Adrenal gland (tissue), 12 donors: ENCODE results near the gene PAQR5. TPM values are rescaled to one million over a fixed set of nuclear protein-coding genes. Genes with fewer than 3 reads are reported as not detected.

Experiments used
- DNase-seq, 7 donors: peaks; one replicate each; pipeline ENCODE4 v3.0.0-alpha.2; 2019 to 2020
- H3K27ac ChIP-seq, 5 donors: fragments of 200-600 bp; sonication (generic) in 4 of 5; 1 replicate in 3 of 5; 2 replicates in 2 of 5; pipeline versions ENCODE4 v1.5.1 to v1.8.0; 2016 to 2020; ENCODE audit warnings: mild to moderate bottlenecking in 1 of 5
- H3K27me3 ChIP-seq: fragments of 200-600 bp; 2 replicates; pipeline ENCODE4 v1.8.0; 2021
- H3K36me3 ChIP-seq, 2 donors: fragments of 200-600 bp; replicated peaks in 1 of 2; 1 replicate in 1 of 2; 2 replicates in 1 of 2; pipeline versions ENCODE4 v1.5.1 to v1.8.0; 2018 to 2022
- H3K4me1 ChIP-seq, 2 donors: fragments of 200-600 bp; replicated peaks in 1 of 2; 1 replicate in 1 of 2; 2 replicates in 1 of 2; pipeline versions ENCODE4 v1.5.1 to v1.8.0; 2018 to 2021
- H3K4me3 ChIP-seq, 4 donors: fragments of 200-600 bp; sonication (generic) in 3 of 4; one replicate each; pipeline ENCODE4 v1.5.1; 2016 to 2018
- H3K9me3 ChIP-seq, 3 donors: fragments of 200-600 bp; sonication (generic) in 1 of 3; replicated peaks in 1 of 3; 1 replicate in 2 of 3; 2 replicates in 1 of 3; pipeline versions ENCODE4 v1.5.1 to v1.8.0; 2016 to 2021
- POLR2A ChIP-seq, 2 donors: fragments of 450-650 bp; IDR thresholded peaks; one replicate each; pipeline ENCODE4 v1.6.1; 2017; ENCODE audit warnings: antibody characterized with exemption in 2 of 2, mild to moderate bottlenecking in 2 of 2, moderate library complexity in 1 of 2
- WGBS, 4 donors: extraction: QIAGEN DNeasy Blood & Tissue Kit in 2 of 4; methylation state at CpG; one replicate each; pipeline versions ENCODE4 v1.1.5 to v1.1.7; 2013 to 2017; 5-methylcytosine and 5-hydroxymethylcytosine counted together
- intact Hi-C, 2 donors: fragments of 100-400 bp; cut with DNase I; formaldehyde crosslinking; loops; one replicate each; pipeline versions ENCODE4 v1.14.1 to v1.15.0; 2022 to 2023
- polyA plus RNA-seq, 3 donors: library from polyadenylated mRNA; stranded (reverse); fragments of 200-250 nt in 2 of 3; fragments of 350-450 nt in 1 of 3; fragmentation: Illumina TruSeq in 1 of 3; extraction: RNeasy Lipid Tissue Mini Kit (QIAGEN cat#74804) in 1 of 3; gene quantifications; one replicate each; pipeline ENCODE4 v1.2.3, GENCODE V29; 2013 to 2014
- total RNA-seq, 9 donors: library from RNA; depleted of rRNA in 4 of 9; stranded (reverse); fragments of >200 nt in 4 of 9; fragments of 120-200 nt in 1 of 9; fragmentation: NEBNext Ultra II Directional in 1 of 9; extraction: Animal tissue kit (Norgen Biotek cat#: 25700) in 1 of 9; gene quantifications; one replicate each; pipeline versions ENCODE4 v1.1.0 to v1.2.4, GENCODE V29; 2013 to 2023
- TF ChIP-seq, protein P1 (sequence below), 6 experiments: fragments of 450-650 bp in 4 of 6; fragments of 200-600 bp in 2 of 6; sonication (generic) in 1 of 6; IDR thresholded peaks; 1 replicate in 5 of 6; 2 replicates in 1 of 6; pipeline versions ENCODE4 v1.5.1 to v1.8.0; 2016 to 2021; ENCODE audit warnings: antibody characterized with exemption in 6 of 6, mild to moderate bottlenecking in 2 of 6, moderate library complexity in 1 of 6
- donor health status: healthy with polysubstance abuse.
- donor health status: Bipolar disorder and iron deficiency.
- donor health status: DM: yes; HTN: yes; CAD: no.
- donor health status: DM: no; HTN: no; CAD: no.
- donor health status: DM: no; HTN: no; CAD: no.
- donor health status: DM: yes; HTN: yes; CAD: no.

PAQR5 gene
- total and polyA plus RNA-seq, 12 donors = 11.7 to 78.2 (median 39.7) TPM

GRCh38 chr15:69346112-69346511 is 47.4 kb downstream of the PAQR5 start:
- H3K4me1 ChIP-seq = peaks cover 0 to 13% of the 10 kb centered on the region in 2 donors
- H3K27me3 ChIP-seq = no peaks in the 10 kb centered on the region
- 82 to 92% (median 91%) methylated on average over 5 of the region's 5 CpGs for WGBS, 4 donors
- no peak for DNase-seq
- TF ChIP-seq POLR2A (IDR thresholded peaks at IDR 0.05) = no peak
- TF ChIP-seq, protein P1, sequence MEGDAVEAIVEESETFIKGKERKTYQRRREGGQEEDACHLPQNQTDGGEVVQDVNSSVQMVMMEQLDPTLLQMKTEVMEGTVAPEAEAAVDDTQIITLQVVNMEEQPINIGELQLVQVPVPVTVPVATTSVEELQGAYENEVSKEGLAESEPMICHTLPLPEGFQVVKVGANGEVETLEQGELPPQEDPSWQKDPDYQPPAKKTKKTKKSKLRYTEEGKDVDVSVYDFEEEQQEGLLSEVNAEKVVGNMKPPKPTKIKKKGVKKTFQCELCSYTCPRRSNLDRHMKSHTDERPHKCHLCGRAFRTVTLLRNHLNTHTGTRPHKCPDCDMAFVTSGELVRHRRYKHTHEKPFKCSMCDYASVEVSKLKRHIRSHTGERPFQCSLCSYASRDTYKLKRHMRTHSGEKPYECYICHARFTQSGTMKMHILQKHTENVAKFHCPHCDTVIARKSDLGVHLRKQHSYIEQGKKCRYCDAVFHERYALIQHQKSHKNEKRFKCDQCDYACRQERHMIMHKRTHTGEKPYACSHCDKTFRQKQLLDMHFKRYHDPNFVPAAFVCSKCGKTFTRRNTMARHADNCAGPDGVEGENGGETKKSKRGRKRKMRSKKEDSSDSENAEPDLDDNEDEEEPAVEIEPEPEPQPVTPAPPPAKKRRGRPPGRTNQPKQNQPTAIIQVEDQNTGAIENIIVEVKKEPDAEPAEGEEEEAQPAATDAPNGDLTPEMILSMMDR (IDR thresholded peaks at IDR 0.05) = no peak
- no peaks in the 10 kb centered on the region for H3K9me3 ChIP-seq
- no peaks in the 10 kb centered on the region for H3K36me3 ChIP-seq
- intact Hi-C loops = no loop called here
- H3K4me3 ChIP-seq = no peak overlapping the region
- H3K27ac ChIP-seq = no peak overlapping the region

- Histone ChIP-seq H3K27me3 (no peaks in the 10 kb centered on the region), H3K9me3 (no peaks in the 10 kb centered on the region), H3K4me1 (no peaks in the 10 kb centered on the region), H3K36me3 (no peaks in the 10 kb centered on the region), H3K27ac (no peak overlapping the region), H3K4me3 (no peak overlapping the region)
- intact Hi-C loops = no loop called here
- TF ChIP-seq, protein P1 (IDR thresholded peaks at IDR 0.05) = no peak
- no peak for TF ChIP-seq POLR2A (IDR thresholded peaks at IDR 0.05)
- no peak for DNase-seq
- 93 to 100% (median 96%) methylated on average over 4 of the region's 4 CpGs for WGBS, 4 donors
Measured at GRCh38 chr15:69351333-69351732, 52.6 kb downstream of the PAQR5 start.

- DNase-seq = no peak
- Histone ChIP-seq H3K4me3 (no peak overlapping the region), H3K36me3 (no peaks in the 10 kb centered on the region), H3K9me3 (no peaks in the 10 kb centered on the region), H3K4me1 (no peaks in the 10 kb centered on the region), H3K27me3 (no peaks in the 10 kb centered on the region), H3K27ac (no peak overlapping the region)
- intact Hi-C loops = no loop called here
- TF ChIP-seq POLR2A (IDR thresholded peaks at IDR 0.05) = no peak
- TF ChIP-seq, protein P1 (IDR thresholded peaks at IDR 0.05) = no peak
- 93 to 100% (median 96%) methylated on average over 2 of the region's 2 CpGs for WGBS, 4 donors
Measured at GRCh38 chr15:69351884-69352283, 53.2 kb downstream of the PAQR5 start.

GRCh38 chr15:69357773-69358771 is 59.4 kb downstream of the PAQR5 start:
- intact Hi-C loops = no loop called here
- WGBS, 4 donors = 48 to 57% (median 51%) methylated on average over 9 of the region's 9 CpGs
- Histone ChIP-seq H3K27me3 (no peaks in the 10 kb centered on the region), H3K9me3 (no peaks in the 10 kb centered on the region), H3K36me3 (no peaks in the 10 kb centered on the region), H3K27ac (peak overlapping the region in 4 of 5 donors; percentile 20 to 73 (median 66)), H3K4me3 (no peak overlapping the region), H3K4me1 (peaks cover 5 to 24% of the 10 kb centered on the region in 2 donors)
- TF ChIP-seq POLR2A (IDR thresholded peaks at IDR 0.05) = peak in 1 of 2 donors; percentile 57
- TF ChIP-seq, protein P1 (IDR thresholded peaks at IDR 0.05) = no peak
- DNase-seq = peak; percentile 61 to 87 (median 82)
